ENCODE measurements around the gene CTSH. TPM values are rescaled to one million over a fixed set of nuclear protein-coding genes. Genes with fewer than 3 reads are reported as not detected.

The CTSH gene
- total RNA-seq (2022; extraction: Qiagen RNA extraction; ENCODE audit: low read depth), result 45.5 to 52.9 TPM (median 49.5 TPM) in 5 replicates

GRCh38 chr15:78944669-78945407, at the start of gene CTSH:
Gene CTSH, minus strand, starts transcription at chr15:78945046. Its CDS starts 65 bp downstream, at chr15:78944981.

GRCh38 chr15:78872155-78872971, 72.5 kb downstream of the CTSH start, which contains the start of gene MORF4L1:
Gene MORF4L1, plus strand, starts transcription at chr15:78872890. Its CDS starts 128 bp downstream, at chr15:78873018.

Other genes with a start within 250 kb of the CTSH start
- gene ADAMTS7, start 133.6 kb downstream of the CTSH start, total RNA-seq (2022; extraction: Qiagen RNA extraction; ENCODE audit: low read depth), result 2.8 to 3.8 TPM (median 3.4 TPM) in 5 replicates
- gene MORF4L1, start 72.2 kb downstream of the CTSH start, total RNA-seq (2022; extraction: Qiagen RNA extraction; ENCODE audit: low read depth), result 340 to 594 TPM (median 390 TPM) in 5 replicates
- 0.22 to 0.55 TPM (median 0.39 TPM) in 5 replicates for gene RASGRF1, start 145.7 kb upstream of the CTSH start, total RNA-seq (2022; extraction: Qiagen RNA extraction; ENCODE audit: low read depth)